ENCODE data around the gene NRIP2.

Gene NRIP2

DNA sequence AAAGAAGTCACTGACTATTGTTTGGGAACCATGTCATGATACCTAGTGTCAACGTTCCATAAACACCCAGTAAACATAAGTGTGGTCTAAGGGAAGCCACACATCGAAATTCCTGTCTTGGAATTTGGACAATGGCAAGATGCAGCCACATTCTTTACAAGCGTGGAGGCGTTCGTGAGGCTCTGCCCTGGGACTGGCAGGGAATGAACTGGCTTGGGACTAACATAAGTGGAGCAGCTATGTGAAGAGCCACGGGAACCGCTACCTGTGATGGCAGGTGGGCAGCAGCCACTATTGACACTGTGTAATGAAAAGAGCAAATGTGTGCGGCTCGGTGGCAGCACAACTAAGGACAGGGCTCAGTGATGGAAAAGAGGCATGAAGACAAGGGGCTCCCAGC is 10.0 kb upstream of the NRIP2 start:
- no peak for DNase-seq

DNA sequence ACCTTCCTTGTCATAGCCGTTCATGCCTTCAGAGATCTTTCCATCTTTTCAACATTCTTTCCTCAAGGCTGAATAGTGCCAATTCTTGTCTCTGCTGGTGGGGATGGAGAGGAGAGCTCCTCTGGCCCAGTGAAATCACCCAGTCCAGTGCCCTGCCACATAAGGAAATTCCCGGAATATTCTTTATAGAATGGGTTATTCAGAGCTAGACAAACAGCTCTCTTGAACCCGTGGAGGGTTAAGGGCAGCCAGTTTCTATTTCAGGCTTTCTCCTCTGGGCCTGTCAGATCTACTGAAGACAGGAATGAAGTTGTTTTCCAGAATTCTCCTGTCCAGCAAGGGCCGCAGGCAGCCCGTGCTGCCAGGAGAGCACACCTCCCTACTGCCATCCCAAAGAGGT is 8.1 kb upstream of the NRIP2 start:
- DNase-seq: no peak

DNA sequence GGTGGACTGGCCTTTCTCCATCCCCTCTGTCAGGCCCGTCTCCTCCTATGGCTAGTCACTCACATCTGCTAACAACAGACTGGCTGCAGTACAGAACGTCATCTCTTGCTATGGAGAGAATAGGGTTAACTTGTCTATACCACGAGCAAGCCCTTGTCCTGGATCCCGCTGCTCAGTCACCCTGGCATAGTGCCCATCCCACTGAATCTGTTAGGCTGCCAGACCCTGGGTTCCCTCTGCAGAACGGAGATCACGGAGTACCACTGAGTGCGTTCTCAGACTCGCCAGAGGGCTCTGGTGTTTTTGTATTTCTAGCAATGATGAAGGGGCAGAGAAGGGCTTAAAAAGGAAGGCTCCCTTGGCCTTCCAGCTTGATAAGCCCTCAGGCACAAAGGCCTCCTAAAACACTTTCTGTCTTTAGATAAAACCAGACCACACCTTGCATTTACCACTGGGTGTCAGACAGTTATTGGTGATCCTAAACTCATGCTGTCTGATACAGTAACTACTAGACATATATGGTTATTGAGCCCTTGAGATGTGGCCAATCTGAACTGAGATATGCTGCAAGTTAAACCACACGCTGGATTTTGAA is 6.3 kb upstream of the NRIP2 start:
- DNase-seq: no peak

DNA sequence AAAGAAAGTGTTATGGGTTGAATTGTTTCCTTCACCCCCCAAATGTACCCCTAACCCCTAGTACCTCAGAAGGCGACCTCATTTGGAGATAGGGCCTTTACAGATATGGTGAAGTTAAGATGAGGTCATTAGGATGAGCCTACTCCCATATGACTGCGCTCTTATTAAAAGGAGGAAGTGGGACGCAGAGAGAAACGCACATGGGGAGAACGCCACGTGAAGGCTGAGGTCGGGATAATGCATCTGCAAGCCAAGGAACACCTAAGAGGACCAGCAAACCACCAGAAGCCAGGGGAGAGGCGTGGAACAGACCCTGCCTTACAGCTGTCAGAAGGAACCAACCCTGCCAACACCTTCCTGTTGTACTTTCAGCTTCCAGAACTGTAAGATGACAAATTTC is 1.7 kb upstream of the NRIP2 start:
- no peak for DNase-seq

DNA sequence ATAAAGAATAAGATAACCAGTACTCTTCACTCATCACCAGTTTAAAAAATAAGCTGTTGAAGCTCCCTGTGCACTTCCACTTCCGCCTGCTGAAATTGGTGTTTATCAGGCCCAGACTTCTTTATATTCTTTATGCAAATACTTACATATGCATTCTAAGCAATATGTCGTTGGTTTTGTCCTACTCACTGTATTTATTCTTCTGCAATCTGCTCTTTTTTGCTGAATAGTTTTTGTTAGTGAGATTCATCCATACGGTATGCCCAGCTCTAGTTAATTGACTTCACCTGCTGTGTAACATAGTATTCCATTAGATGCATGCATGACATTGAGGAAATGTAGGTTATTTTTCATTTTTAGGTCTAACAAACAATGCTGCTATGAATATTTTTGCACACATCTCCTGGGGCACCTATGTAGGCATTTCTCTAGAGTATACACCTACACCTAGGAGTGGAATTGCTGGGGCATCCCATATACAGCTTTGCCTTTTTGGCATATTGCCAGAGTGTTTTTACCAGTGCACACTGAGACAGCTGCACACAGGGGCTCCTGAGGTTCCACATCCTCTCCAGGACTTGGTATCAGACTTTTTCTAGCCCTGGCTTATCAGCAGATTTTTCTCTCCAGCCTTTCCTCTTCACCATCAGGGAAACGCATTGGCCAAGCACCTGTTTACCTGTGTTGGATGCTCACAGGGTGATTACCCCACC is 1.0 kb upstream of the NRIP2 start:
- no peak for DNase-seq

DNA sequence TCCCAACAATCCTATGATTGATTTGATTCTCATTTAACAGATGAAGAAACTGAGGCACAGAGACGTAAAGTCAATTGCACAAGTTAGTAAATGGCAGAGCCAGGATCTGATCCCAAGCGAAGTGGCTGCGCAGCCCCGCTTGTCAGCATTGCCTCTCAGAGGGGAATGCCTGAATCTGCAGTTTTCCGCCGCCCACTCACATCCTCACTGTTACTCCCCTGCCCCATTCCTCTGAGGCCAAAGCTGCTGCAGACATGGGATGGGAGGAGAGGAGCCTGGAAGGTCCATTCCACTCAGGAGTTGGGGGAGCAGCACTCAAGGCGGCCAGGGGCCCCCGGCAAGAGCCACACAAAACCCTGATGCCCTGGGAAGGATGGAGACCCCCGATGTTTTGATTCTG is 1.0 kb downstream of the NRIP2 start:
- no peak for DNase-seq

DNA sequence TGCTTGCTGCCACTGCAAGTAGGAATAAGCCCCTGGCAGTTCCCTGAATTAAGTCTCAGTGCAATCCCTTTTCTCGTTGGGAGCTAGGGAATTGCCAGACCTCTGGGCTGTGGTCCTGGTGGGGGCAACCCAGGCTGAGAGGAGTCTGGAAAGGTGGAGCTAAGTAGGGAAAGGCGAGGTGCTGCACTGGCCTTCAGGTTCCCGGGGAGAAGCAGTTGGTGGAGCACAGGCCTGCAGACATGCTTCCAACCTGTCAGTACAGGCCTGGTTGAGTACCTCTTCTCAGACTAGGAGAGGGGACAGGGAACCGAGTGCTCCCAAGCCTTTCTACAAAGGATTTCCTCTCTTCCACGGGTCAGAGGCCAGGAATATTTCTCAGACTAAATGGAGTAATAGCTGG is 1.5 kb downstream of the NRIP2 start:
- no peak for DNase-seq

DNA sequence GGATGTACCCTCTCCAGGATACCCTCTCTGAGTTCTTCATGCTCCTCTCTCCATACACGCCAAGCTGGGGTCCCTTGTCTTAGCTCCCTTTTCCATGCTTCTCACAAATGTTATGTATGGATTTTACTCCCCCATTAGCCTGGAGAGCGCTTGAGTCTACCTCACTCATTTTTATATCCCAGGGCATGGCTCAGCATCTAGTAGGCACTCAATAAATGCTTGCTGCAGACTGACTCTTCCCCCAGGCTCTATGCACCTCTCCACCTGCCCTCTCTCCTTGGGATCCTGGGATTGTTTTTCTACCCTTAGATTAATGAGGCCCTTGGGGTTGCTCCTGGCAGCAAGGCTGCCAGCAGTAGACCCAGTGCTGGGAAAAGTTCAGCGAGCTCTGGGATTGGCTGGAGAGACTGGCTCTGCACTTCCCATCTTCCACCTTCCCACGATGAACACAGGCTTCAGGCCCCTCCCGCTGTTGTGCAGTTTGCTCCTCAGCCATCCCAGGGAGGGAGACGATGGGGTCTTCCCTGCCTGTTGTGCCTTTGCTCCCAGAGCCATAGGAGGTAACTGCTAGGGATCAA is 2.2 kb downstream of the NRIP2 start:
- no peak for DNase-seq

DNA sequence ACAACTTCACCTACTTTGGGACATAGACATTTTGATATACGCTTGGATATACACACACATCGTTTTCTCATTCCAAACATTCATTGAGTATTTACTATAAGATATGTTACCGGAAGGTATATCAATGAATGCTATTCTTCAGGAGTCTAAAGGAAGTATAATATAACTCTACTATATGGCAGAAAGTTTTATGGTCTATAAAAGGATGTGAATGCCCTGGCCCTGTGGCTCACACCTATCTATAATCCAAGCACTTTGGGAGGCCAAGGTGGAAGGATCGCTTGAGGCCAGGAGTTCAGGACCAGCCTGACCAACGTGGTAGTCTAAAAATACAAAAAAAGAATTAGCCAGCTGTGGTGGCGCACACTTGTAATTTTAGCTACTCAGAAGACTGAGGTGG is 5.6 kb downstream of the NRIP2 start:
- no peak for DNase-seq

DNA sequence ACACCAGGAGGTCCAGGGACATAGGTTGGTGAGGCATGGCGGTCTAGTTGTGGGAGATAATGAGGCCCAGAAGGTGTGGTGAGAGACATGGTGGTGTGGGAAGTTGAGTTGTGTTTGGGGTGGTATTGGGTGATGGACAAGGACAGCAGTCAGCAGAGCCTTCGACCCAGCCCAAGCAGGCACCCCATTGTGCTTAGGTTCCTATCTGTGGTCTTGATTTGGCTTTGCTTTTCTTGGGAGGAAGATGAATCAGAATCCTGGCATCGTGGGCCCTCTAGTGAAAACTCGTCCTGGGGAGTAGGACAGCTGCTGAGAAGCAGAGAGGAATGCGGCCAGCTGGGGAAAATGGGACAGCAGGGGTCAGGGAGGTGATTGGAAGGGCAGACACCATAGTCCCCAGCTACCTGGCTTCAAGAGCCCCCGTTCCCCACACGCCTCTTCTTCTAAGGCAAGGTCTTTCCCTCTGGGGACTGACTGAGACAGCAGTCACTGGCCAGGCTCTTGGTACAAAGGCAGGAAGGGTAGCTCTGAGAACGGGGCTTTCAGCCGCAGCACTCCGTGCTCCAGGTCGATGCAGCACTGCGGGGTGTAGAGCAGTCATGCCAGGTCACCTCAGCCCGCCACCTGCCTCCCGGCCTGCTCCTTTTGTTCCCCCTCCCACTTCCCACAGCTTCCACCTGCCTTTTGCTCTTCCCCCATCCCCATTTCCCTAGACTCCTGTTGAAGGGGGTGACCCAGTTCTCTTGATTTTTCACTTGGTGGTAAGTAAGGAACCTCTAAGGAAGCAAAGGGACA is 7.9 kb downstream of the NRIP2 start:
- no peak for DNase-seq

DNA sequence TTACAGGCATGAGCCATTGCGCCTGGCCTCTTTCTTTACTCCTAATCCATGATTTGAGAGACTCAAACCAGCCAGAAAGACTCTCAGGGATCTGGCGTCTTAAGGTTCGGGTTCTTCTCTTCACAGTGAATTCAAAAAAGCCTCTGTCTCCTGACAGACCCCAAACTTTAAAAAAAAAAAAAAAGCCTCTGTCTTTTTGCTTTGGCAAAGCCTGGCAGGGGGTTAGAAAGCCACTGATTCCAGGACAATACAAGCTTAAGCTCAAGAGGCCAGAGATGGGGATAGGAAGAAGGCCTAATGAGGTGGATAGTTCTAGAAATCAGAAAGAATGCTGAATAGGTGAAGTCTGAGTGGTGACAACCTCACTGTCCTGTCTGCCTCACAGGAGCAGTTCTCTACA is 8.8 kb downstream of the NRIP2 start:
- no peak for DNase-seq

DNA sequence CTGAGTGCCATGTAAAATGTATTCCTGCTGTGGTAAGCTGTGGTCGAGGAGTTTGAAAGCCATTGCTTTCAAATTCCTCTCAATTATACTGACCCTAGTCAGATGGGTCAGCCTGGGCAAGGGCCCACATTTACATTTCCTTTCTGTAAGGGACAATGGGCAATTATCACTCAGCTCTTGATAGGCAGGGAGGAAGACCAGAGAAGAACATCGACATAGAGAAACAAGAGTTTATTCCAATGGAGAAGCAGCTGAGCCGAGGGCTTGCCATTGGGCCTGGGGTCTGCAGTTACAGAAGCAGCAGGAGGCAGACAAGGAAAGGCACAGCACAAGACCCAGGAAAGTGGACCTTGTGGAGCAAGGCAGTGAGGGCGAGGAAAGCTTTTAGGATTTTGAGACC is 9.7 kb downstream of the NRIP2 start:
- DNase-seq: no peak

DNA sequence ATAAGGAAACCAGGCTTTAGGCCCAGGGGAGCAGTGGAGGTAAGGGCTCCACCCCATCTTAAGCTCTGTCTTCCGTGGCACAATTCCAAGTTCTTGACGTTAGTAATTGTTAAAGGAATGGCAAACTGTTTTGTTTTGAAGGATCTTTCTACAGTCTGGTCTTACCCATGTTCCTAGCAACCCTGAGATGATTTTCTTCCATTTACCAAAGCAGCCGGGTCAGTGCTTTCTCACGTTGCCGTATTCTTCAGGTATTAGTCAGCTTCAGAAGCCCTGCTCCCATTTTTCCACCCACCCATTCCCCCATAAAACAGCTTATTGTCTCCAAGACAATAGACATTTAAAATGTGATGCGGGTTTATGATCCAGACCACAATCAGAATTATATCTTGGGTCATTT is 10.3 kb downstream of the NRIP2 start:
- DNase-seq: no peak

DNA sequence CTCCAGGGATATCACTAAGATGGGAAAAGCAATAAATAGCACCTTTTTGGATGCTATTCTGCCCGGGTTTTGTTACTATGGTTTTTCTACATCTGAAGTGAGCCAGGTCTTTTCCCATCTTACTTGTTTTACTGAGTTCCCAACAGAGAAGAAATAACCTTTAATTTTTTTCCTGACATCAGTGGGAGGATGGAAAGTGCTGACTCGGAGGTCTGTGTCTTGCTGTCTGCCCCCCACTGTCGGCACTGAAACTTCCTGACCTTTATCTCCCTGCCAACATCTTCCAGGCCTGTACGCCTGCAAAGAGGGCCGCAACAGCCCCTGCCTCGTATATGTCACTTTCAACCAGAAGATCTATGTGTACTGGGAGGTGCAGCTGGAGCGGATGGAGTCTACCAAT is 11.4 kb downstream of the NRIP2 start:
- no peak for DNase-seq

DNA sequence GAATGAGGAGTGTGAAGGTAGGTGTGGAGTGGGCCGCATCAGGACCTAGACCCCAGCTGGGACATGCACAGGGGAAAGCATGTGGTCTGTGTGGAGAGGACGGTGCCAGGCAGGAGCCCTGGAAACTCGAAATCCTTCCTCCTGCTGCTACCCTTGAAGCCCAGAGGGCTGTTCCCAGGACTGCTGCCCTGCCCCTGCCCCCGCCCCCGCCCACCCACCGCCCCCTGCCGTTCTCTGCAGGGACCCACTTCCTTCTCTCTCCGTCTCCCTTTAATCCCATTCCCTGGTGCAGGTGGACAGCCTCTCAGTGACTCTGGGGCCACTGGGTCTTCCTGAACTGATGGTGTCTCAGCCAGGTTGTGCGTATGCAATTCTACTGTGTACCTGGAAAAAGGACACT is 14.4 kb downstream of the NRIP2 start:
- no peak for DNase-seq

DNA sequence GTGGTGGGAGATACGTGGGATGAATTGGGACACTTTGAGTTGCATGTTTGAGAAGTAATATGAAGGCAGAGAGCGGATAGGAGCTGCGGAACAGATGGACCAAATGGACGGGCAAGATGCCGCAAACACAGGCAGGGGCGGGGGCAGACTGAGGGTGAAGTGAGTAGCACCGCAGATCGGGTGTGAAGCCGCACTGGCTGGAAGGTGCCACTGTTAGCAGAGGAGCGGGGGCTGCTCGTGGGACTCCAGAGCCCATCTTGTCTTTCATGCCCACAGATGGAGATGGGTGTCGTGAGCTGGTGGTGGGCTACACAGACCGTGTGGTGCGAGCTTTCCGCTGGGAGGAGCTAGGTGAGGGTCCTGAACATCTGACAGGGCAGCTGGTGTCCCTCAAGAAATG is 15.0 kb downstream of the NRIP2 start:
- no peak for DNase-seq

DNA sequence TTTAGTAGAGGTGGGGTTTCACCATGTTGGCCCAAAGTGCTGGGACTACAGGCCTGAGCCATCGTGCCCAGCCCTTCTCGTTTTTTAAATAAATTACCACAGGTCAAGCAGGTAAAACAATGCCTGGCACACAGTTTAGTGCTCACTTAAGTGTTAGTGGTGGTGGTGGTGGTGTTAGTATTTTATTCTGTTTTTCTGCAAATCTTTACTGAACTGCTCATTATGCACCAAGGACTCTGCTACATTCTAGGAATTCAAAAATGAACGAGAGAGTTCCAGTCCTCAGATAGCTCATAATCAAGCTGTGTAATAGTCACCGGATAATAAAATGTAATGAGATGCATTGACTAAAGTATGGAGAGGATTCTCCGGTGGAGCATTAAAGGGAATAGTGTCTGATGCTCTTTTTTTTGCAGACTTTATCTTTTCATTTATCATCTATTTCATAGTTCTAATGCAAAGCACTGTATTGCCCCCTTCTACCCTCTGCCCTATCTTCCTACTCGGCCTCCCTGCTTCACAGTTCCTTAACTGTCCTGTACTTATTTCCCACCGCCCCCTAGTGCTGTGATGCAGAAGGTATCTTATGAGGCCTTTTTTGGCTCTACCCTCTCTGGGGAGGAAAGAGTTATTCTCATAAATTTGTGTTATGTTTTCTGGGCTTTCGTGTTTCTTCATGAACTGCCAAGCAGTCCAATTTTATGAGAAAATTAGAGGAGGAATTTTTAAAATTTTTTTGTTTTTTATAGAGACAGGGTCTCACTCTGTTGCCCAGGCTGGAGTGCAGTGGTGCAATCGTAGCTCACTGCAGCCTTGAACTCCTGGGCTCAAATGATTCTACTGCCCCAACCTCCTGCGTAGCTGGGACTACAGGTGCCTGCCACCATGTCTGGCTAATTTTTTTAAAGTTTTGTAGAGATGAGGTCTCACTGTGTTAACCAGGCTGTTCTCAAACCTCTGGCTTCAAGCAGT is 21.3 kb downstream of the NRIP2 start:
- peak; percentile 69 for DNase-seq

DNA sequence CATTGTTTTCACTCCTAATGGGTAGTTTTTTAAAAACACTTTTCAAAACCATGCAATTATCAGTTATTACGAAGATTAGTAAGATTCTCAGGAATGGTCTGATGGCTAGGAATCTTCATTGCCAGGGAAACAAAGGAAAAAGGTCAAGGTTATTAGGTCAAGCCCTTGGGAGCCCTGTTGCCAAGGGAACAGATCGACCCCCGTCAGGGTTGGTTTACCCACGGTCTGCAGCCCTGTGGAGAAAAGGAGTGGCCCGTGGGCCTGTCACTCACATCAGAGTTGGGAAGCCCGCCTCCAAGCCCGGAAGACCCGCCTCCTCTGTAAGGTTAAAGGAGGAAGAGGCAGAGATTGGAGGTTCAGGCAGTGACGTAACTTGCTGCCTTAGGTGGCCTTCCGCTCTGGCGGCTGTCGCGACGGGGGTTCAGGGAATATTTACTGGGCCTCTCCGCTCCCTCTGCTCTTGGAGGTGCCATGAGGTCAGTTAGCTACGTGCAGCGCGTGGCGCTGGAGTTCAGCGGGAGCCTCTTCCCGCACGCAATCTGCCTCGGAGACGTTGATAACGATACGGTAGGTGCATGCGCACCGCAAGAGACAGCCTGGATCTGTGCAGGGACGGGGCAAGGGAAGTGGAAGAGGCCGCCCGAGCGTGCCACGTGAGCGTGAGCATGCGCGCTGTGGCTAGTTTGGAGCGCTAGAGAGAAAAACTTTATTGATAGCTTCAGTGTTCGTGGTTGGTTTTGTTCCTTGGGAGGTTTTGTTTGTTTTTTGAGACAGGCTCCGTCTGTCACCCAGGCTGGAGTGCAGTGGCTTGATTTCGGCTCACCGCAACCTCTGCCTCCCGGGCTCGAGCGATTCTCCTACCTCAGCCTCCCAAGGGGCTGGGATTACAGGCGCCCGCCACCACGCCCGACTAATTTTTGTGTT is 22.3 kb downstream of the NRIP2 start, which contains the start of gene ITFG2:
Gene ITFG2, plus strand, starts transcription at position 379 of the 924 bp plus-strand sequence. Its CDS starts 93 bp downstream, at position 472.
- peak; percentile 98 for DNase-seq

DNA sequence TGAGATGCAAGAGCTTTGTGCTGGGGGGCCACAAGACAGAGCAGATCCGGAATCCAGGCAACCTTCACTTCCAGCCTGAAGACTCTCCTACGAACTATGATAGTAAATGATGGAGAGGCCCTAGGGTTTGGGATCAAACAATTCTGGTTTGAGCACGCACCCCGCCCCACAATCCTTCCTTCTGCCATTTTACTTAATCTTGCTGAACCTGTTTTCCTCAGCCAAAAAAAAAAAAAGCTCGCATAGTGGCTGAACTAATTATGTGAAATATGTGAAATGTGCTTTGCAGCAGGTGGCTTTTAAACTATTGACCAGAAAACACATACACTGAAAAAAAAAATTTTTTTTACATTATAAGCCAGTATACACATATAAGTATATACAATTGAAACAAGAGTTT is 23.0 kb downstream of the NRIP2 start:
- DNase-seq: no peak

DNA sequence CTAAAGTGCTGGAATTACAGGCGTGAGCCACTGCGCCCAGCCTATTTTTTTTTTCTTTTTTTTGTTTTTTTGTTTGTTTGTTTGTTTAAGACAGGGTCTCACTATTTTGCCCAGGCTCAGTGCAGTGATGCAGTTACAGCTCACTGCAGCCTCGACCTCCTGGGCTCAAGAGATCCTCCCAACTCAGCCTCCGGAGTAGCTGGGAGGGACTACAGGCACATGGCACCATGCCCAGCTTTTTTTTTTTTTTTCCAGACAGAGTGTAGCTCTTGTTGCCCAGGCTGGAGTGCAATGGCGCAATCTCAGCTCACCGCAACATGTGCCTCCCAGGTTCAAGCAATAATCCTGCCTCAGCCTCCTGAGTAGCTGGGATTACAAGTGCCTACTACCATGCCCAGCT is 28.1 kb downstream of the NRIP2 start:
- no peak for DNase-seq

DNA sequence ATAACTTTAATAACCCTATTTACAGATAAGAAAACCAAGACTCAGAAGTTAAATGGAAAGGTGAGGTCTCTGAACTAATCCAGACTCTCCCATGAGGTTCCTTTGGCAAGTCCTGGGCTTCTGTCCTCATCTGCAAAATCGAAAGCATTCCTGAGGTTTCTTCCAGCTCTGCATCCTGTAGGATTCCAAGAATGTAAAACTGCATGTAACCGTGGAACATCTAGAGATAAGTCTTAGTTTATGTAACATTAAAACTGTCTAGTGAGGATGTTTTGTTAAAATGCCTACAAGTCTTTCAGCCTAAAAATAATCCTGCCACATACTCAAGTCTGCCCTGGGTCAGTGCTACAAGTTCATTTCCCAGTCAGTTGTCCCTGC is 29.7 kb downstream of the NRIP2 start:
- no peak for DNase-seq
